Heart right ventricle (tissue), 16 donors: ENCODE data around the gene SIGLEC7. TPM values are rescaled to one million over a fixed set of nuclear protein-coding genes. Genes with fewer than 3 reads are reported as not detected.

Experiments
- ATAC-seq, 8 donors: fragments of 200-7000 bp; cut with Tn5 transposase; one replicate each; pipeline ENCODE4 v1.9.1; 2020; ENCODE audit warnings: mild to moderate bottlenecking in 8 of 8, moderate library complexity in 8 of 8, moderate number of reproducible peaks in 1 of 8
- DNase-seq, 2 donors: peaks; one replicate each; pipeline ENCODE4 v3.0.0-alpha.2; 2020
- H3K27ac ChIP-seq, 10 donors: fragments of 200-600 bp; sonication (generic) in 2 of 10; one replicate each; pipeline versions ENCODE4 v1.5.0 to v1.8.0; 2020 to 2022; ENCODE audit warnings: mild to moderate bottlenecking in 3 of 10
- H3K27me3 ChIP-seq, 7 donors: fragments of 200-600 bp; one replicate each; pipeline ENCODE4 v1.8.0; 2021 to 2022; ENCODE audit warnings: mild to moderate bottlenecking in 2 of 7
- H3K36me3 ChIP-seq, 9 donors: fragments of 200-600 bp; sonication (generic) in 1 of 9; one replicate each; pipeline versions ENCODE4 v1.5.0 to v1.8.0; 2020 to 2022; ENCODE audit warnings: mild to moderate bottlenecking in 2 of 9
- H3K4me1 ChIP-seq, 9 donors: fragments of 200-600 bp; sonication (generic) in 1 of 9; one replicate each; pipeline versions ENCODE4 v1.5.0 to v1.8.0; 2020 to 2022; ENCODE audit warnings: mild to moderate bottlenecking in 4 of 9
- H3K4me3 ChIP-seq, 10 donors: fragments of 200-600 bp; sonication (generic) in 2 of 10; one replicate each; pipeline versions ENCODE4 v1.5.0 to v1.8.0; 2020 to 2022; ENCODE audit warnings: mild to moderate bottlenecking in 7 of 10, moderate library complexity in 2 of 10
- H3K9me3 ChIP-seq, 11 donors: fragments of 200-600 bp in 10 of 11; sonication (generic) in 2 of 11; one replicate each; pipeline versions ENCODE4 v1.5.0 to v1.8.0; 2013 to 2022; ENCODE audit warnings: mild to moderate bottlenecking in 2 of 11, control low read depth in 1 of 11, moderate library complexity in 1 of 11
- CTCF ChIP-seq, 9 donors: fragments of 200-600 bp; sonication (generic) in 2 of 9; IDR thresholded peaks; one replicate each; pipeline versions ENCODE4 v1.5.0 to v1.8.0; 2021 to 2022; ENCODE audit warnings: antibody characterized with exemption in 9 of 9, mild to moderate bottlenecking in 5 of 9, moderate library complexity in 1 of 9
- WGBS, 2 donors: extraction: QIAGEN DNeasy Blood & Tissue Kit; methylation state at CpG; one replicate each; pipeline ENCODE4 v1.1.7; 2013; ENCODE audit warnings: inconsistent platforms in 1 of 2; 5-methylcytosine and 5-hydroxymethylcytosine counted together
- intact Hi-C, 10 donors: fragments of 100-400 bp; cut with DNase I; formaldehyde crosslinking; loops; one replicate each; pipeline versions ENCODE4 v1.11.1 to v1.14.2; 2022
- polyA plus RNA-seq, 2 donors: library from polyadenylated mRNA; stranded (reverse); fragments of 200-250 nt; gene quantifications; one replicate each; pipeline ENCODE4 v1.2.3, GENCODE V29; 2013
- total RNA-seq, 10 donors: library from RNA; stranded (reverse); fragmentation: NEBNext Ultra II Directional in 3 of 10; extraction: Animal tissue kit (Norgen Biotek cat#: 25700) in 3 of 10; gene quantifications; one replicate each; pipeline versions ENCODE4 v1.2.1 to v1.2.4, GENCODE V29; 2021 to 2023
- donor health status: Arrhythmogenic right ventricular cardiomyopathy.
- donor health status: ischemic (EF 13 %, LVEDD 7.1; RV severe dilation, severe dysfunction).
- donor health status: healthy with polysubstance abuse.
- donor health status: DM: no; HTN: yes; CAD: no.
- donor health status: DM: no; HTN: no; CAD: no.
- donor health status: ischemic (EF 25% LVEDD 6.9; RV normal size, moderate dysfunction).
- donor health status: ischemic (EF 25% LVEDD 5.7; RV mildly dilated, moderate dysfunction).
- donor health status: healthy.
- donor health status: DM: yes; HTN: yes; CAD: no.
- donor health status: Ischemic cardiomyopathy.
- donor health status: ischemic (EF 35%, LVEDD 5.7; RV mildly dilated, moderate dysfunction).
- donor health status: nonischemic (EF 11% LVEDD 7.7; RV severe dilation, severe dysfunction).
- donor health status: DM: yes; HTN: yes; CAD: no.
- donor health status: PGD.
- donor health status: ischemic (EF 29% LVEDD 5.4; RV normal size, mild dysfunction).
- donor health status: nonischemic (EF 23%, LVEDD 6.1; RV moderate dilation, normal function).

Gene SIGLEC7
- total and polyA plus RNA-seq, 12 donors, result 0.15 to 2.9 (median 0.65) TPM; not detected in 2

DNA sequence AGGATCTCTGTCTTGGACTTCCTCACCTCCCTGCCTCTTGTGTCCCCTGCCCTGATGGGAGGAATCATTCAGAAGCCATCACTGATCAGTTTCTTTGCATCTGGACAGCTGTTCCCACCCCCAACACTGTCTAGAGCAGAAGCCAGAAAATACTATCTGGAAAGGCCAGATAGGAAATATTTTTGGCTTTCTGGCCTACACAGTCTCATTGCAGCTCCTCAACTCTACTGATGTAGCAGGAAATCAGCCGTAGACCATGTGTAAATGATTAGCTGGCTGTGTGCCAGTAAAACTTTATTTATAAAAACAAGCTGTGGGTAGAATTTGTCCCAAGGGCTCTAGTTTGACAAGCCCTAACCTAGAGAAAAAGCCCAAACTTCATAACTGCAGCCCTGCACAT is 5.6 kb downstream of the SIGLEC7 start:
- H3K4me1 ChIP-seq, result peaks cover 0 to 49% (median 0%) of the 10 kb centered on the region in 9 donors
- peaks cover 0 to 18% (median 0%) of the 10 kb centered on the region in 7 donors for H3K27me3 ChIP-seq
- peak overlapping the region in 2 of 10 donors; percentile 19 to 78 for H3K27ac ChIP-seq
- no peak overlapping the region for H3K4me3 ChIP-seq
- no peaks in the 10 kb centered on the region for H3K36me3 ChIP-seq
- no peak for TF ChIP-seq CTCF (IDR thresholded peaks at IDR 0.05)
- ATAC-seq (peak in 3 of 8 donors; percentile 36 to 48 (median 44)), DNase-seq (no peak)
- 30 to 33% methylated on average over 1 of the region's 1 CpG for WGBS, 2 donors
- peaks cover 0 to 8% (median 0%) of the 10 kb centered on the region in 11 donors for H3K9me3 ChIP-seq
- intact Hi-C loops, result no loop called here

GRCh38 chr19:51148580-51148979 is 6.5 kb downstream of the SIGLEC7 start:
- DNase-seq, result no peak
- no peak for ATAC-seq
- intact Hi-C loops, result no loop called here
- peak overlapping the region in 2 of 10 donors; percentile 15 to 78 for H3K27ac ChIP-seq
- TF ChIP-seq CTCF (IDR thresholded peaks at IDR 0.05), result no peak
- H3K27me3 ChIP-seq, result peaks cover 0 to 13% (median 0%) of the 10 kb centered on the region in 7 donors
- H3K4me3 ChIP-seq, result peak overlapping the region in 1 of 10 donors; percentile 10
- 79 to 87% methylated on average over 3 of the region's 3 CpGs for WGBS, 2 donors
- H3K4me1 ChIP-seq, result peaks cover 0 to 43% (median 0%) of the 10 kb centered on the region in 9 donors
- H3K36me3 ChIP-seq, result peaks cover 0 to 4% (median 0%) of the 10 kb centered on the region in 9 donors
- peaks cover 0 to 8% (median 0%) of the 10 kb centered on the region in 11 donors for H3K9me3 ChIP-seq

- no peak for TF ChIP-seq CTCF (IDR thresholded peaks at IDR 0.05)
- Histone ChIP-seq H3K4me3 (no peak overlapping the region), H3K9me3 (peaks cover 0 to 8% (median 0%) of the 10 kb centered on the region in 11 donors), H3K4me1 (peaks cover 0 to 32% (median 0%) of the 10 kb centered on the region in 9 donors), H3K27ac (peak overlapping the region in 1 of 10 donors; percentile 36), H3K36me3 (peaks cover 0 to 8% (median 0%) of the 10 kb centered on the region in 9 donors), H3K27me3 (peaks cover 0 to 8% (median 3%) of the 10 kb centered on the region in 7 donors)
- WGBS, 2 donors, result 48 to 50% methylated on average over 3 of the region's 3 CpGs
- intact Hi-C loops, result loop anchor here in 1 of 10 donors (10.0 kb wide), 1 partner anchor 104 kb away; the partner anchor contains the start of gene SIGLECL1
- DNase-seq (no peak), ATAC-seq (no peak)
Observed at GRCh38 chr19:51150627-51151026, 8.5 kb downstream of the SIGLEC7 start.

DNA sequence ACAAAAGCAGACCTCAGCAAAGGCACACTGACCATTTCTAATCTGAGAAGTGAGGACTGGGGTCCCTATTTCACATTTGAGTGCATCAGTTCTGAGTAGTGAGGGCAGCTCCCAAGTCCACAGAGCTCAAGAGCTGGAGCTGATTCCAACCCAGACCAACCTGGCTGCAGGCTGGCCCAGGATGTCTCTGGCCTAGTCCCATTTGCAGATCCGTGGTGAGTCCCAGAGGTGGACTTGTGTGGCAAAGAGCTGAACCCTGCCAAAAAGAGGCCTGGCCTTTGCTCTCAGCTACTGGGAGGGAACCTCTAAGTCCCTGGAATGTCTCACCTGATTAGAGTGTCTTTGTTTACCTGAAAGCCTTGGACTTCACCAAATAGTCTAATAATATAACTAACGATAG is 14.6 kb downstream of the SIGLEC7 start:
- peaks cover 0 to 15% (median 7%) of the 10 kb centered on the region in 7 donors for H3K27me3 ChIP-seq
- H3K27ac ChIP-seq, result no peak overlapping the region
- peaks cover 0 to 8% (median 0%) of the 10 kb centered on the region in 9 donors for H3K36me3 ChIP-seq
- no peak overlapping the region for H3K4me3 ChIP-seq
- ATAC-seq (no peak), DNase-seq (no peak)
- no peaks in the 10 kb centered on the region for H3K9me3 ChIP-seq
- 56 to 60% methylated on average over 2 of the region's 2 CpGs for WGBS, 2 donors
- peaks cover 0 to 9% (median 0%) of the 10 kb centered on the region in 9 donors for H3K4me1 ChIP-seq
- intact Hi-C loops, result loop anchor here in 1 of 10 donors (10.0 kb wide), 1 partner anchor 98 kb away; the partner anchor contains the start of gene SIGLECL1
- TF ChIP-seq CTCF (IDR thresholded peaks at IDR 0.05), result no peak
